HUDEP-2 (cell line): ENCODE data around the gene PDE4D.
"Not testable (repeated sequence)": the region's sequence is repeated elsewhere in the genome, so short reads cannot be mapped to it uniquely, and the experiment has no call there.

Experiments
- DNase-seq, 76 experiments: peaks; one replicate each; lab custom pipeline; 2025; ENCODE audit not compliant: unreplicated experiment in 76 of 76; lab: John Stamatoyannopoulos, UW

PDE4D gene

GRCh38 chr5:59770953-59771352 lies 122.6 kb downstream of the PDE4D start:
- no peak for DNase-seq

DNA sequence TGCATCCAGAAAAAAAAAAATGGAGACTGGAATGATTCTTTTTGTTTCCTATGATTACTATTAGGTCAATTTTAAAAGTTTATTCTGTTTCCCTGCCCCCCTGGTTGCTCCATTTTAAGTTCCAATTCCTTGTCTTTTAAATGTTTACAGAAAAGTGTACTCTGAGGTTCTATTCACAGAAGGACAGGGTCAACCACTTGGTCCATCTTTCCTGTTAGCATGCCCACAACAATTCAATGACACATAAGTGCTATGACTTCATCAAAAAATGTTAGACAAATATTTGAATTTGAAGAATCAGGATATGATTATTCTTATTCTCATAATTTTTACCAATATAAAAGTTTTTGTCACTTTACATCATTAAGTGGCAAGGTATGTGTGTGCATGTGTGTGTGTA lies 123.7 kb downstream of the PDE4D start:
- DNase-seq = no peak

GRCh38 chr5:59769041-59769360 lies 124.5 kb downstream of the PDE4D start:
- DNase-seq = no peak

- no peak for DNase-seq
These were observed 125.1 kb downstream of the PDE4D start for GRCh38 chr5:59768152-59769040.

- no peak for DNase-seq
These were observed 125.8 kb downstream of the PDE4D start for GRCh38 chr5:59767681-59768151.

GRCh38 chr5:59767211-59767605 lies 126.3 kb downstream of the PDE4D start:
- DNase-seq = no peak

DNA sequence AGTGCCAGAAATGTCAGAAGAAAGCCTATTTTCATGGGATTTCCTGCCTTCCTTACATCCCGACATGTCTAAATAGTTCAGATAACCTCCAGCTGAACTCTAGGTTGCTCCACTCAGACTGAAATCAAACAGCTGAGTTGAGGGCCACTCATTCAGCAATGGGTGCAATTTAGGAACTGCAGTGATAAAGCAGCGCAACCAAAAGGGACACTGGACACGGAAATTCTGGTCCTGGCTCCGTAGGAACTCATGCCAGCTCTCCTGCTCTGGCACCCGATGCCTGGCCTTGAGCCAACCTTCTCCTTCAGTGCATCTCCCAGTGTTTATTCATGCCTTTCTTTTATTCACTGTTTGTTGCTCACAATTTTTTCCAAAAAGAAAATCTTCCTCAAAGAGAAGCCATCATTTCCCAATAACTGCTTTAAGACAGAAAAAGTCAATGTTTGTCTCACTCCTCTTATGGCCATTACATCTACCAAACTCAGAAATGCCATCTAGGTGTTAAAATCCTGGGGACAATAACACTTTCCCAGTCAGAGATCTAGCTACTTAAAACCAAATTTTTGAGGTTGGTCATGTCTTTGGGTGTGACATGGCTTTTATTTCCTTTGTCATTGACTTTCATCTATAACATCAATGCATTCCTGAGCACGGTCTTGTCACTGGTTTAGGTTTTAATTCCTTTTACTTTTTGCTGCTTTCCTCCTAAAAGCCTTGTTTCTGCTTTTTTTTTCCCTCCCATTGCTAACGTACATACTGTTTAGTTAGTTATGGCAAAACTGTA lies 126.9 kb downstream of the PDE4D start:
- DNase-seq = no peak

DNA sequence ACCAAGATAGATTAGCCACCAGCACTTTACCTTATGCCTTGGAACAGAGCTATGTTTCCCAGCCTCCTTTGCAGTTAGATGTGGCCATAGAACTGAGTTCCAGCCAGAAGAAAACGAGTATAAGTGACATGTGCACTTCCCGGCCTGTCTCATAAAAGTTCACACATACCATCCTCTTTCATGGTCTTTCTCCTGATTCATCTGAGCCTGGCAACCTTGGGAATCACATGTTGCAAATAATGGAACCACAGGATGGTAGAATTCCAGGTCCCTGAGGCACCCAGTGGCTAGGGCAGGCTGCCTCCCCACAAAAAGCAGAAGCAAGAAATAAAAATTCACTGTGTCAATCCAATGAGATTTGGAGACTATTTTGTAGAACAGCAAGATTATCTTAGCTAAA lies 128.1 kb downstream of the PDE4D start:
- DNase-seq = no peak

DNA sequence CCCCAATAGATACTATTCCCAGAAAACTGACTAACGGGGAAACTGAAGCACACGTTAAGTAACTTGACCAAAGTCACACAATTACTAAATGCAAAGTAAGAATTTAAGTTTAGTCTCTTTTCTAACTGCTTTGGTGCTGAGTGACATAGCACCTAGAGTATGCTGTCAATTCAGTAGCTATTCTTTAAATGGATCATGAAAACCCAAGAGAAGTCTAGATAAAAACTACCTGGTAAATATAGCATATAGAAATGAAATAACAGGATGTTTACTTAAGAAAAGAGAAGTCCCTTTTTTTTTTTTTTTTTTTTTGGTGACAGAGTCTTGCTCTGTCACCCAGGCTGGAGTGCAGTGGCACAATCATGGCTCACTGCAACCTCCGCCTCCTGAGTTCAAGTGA lies 129.2 kb downstream of the PDE4D start:
- no peak for DNase-seq

GRCh38 chr5:59763541-59763940 lies 130.0 kb downstream of the PDE4D start:
- no peak for DNase-seq

GRCh38 chr5:59762232-59762631 lies 131.3 kb downstream of the PDE4D start:
- not testable (repeated sequence) for DNase-seq

DNA sequence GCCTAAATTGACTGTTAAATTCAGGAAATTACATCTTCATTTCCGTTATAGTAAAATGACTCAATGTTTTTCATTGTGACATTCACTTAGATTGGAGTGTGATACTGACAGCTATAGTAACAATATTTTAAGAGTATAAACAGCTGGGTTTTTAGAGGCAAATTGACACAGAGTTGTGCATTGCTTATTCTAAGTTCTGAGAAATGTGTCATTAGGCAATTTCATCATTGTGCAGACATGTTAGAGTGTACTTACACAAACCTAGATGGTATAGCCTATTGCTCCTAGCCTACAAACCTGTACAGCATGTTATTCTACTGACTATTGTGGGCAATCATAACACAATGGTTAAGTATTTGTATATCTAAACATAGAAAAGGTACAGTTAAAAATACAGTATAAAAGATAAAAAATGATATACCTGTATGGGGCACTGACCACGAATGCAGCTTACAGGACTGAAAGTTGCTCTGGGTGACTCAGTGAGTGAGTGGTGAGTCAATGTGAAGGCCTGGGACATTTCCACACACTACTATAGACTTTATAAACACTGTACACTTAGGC lies 132.7 kb downstream of the PDE4D start:
- DNase-seq = no peak

DNA sequence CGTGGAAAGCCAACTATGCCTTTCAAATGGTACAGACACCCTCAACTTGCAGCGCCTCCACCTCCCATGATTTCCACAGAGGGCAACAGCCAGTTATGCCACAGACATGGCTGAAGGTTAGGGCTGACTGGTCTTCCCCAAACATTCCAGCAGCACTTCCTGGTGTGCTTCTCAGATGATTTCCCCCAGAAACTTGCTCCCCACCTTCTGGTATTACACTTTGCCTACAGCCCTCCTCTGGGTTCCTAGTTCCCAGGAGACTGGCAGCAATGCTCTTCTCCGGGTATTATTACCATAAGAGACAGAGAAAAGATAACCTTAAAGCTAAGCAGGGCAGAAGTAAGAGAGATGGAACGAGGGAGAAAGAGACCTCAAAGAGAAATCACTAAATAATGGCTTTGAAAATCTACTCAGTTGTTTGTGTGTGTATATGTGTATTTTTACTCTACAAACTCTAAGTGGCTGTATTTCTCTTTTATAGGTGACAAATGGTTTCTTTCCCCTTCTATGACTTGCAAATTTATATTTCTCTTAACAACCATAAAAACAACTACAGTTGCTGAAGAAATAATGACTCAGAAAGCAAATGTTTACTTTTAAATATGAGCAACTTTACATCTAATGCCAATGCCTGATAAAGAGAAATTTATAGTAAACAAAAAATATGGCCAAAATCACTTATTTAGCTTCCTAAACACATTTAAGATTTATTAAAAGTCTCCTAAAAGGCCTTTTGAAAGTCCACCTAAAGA lies 133.8 kb downstream of the PDE4D start:
- DNase-seq = no peak

DNA sequence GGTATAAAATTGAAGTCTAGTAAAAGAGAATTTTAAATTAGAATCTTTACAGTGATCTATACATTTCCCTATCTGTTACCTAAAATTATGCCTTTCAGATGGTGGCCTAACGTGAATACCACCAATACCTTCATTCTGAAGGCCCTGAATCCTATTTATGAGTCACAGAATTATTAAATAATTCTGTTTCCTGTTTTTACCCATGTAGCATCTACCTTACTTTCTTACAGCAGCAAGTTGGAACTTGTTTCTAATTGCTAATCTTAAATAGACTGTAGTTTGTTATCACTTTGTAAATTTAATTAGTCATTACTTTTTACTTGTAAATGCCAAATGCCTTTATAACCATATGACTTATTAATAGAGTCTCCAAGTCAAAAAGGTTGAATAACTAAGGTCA lies 135.0 kb downstream of the PDE4D start:
- no peak for DNase-seq

- no peak for DNase-seq
These were observed 136.1 kb downstream of the PDE4D start for GRCh38 chr5:59757442-59757841.

- no peak for DNase-seq
These were observed 137.0 kb downstream of the PDE4D start for GRCh38 chr5:59756373-59757035.

DNA sequence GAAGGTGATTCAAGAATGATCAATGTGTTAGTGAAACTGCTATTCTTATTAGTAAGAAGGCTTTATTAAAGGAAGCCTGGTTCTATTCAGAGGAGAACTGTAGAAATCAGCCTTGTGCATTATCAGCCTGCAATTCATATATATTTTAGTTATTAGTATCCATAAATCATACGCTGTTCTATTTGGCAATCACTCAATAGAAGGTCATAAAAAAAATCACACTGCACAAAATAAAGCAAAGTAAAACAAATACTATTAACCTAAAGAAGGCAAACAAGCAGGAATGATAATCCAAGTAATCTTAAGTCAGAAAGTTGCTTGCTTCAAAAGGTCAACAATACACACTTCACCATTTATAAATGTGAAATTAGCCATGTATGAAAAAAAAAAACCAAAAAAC lies 138.1 kb downstream of the PDE4D start:
- no peak for DNase-seq

DNA sequence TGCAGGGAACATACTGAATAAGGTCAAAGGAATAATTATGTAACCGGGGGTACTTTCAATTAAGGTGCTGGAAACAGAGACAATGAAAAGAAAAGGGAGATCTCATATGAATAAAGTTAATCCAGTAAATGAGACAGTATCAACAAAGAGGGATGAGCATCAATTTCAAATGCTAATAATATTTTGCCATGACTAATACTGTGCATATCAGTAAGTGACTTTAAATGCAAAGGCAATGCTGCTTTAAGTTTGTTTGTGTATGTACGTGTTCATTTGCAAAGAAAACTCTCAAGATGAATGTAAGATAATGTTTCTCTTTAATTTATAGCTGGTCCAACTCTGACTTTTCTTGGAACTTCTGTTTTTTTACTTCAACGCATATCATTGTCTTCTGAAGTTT lies 139.9 kb downstream of the PDE4D start:
- no peak for DNase-seq

DNA sequence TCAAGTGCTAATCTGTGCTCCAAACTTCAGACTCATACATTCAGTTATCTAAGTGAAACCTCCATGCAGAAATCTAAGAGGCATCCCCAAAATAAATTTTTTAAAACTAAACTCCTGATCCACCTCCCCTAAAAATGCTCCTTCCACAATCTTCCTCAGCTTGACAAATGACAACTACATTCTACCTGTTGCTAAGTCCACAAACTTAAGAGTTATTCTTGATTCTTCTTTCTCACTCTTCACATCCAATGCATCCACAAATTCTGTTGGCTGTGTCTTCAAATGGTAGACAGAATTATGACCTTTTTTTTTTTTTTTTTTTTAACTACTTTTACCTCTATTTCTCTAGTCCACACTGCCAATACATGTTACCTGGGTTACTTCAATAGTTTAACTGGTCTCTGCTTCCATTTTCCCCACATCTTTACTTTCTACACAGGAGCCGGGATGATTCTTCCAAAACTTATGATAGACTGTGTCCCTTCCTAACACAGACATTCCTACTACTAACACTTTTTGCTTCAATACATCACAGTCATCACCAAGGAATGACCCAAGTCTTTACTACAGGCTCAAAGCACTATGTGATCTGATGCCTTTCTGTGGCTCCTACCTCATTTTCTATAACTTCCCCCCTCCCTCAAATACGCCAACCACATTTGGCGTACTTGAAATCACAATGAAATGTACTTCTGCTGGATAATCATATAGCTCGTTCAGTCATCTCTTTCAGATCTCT lies 143.6 kb downstream of the PDE4D start:
- DNase-seq = no peak
